GM12875 (cell line): ENCODE data around the gene DHRS4.
"Not testable (repeated sequence)": the region's sequence is repeated elsewhere in the genome, so short reads cannot be mapped to it uniquely, and the experiment has no call there.

ENCODE experiments used
- H3K4me3 ChIP-seq: one replicate; pipeline ENCODE4 v1.5.1; 2011; ENCODE audit warnings: low read depth, low read length, control low read depth
- CTCF ChIP-seq: IDR thresholded peaks from 2 replicates; pipeline ENCODE4 v1.5.1; 2011; ENCODE audit warnings: low read depth, mild to moderate bottlenecking, control low read depth, inconsistent platforms, low read length, moderate library complexity, borderline replicate concordance; ENCODE audit not compliant: insufficient read depth

DHRS4 gene

GRCh38 chr14:23996009-23996408, 42.4 kb downstream of the DHRS4 start:
- not testable (repeated sequence) for H3K4me3 ChIP-seq

DNA sequence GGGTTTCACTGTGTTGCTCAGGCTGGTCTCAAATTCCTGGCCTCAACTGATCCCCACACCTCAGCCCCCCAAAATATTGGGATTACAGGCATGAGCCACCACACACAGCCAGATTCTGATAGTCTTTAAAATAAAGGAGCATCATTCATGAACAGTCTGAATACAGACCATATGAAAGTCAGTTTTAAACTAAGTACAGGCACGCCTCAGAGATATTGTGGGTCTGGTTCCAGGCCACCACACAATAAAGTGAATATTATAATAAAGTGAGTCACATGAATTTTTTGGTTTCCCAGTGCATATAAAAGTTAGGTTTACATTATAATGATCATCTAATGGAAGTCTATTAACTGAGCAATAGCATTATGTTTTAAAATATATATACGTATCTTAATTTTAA, 43.3 kb downstream of the DHRS4 start:
- H3K4me3 ChIP-seq = not testable (repeated sequence)

- not testable (repeated sequence) for H3K4me3 ChIP-seq
Measured at GRCh38 chr14:23999640-24000039, 46.1 kb downstream of the DHRS4 start.

DNA sequence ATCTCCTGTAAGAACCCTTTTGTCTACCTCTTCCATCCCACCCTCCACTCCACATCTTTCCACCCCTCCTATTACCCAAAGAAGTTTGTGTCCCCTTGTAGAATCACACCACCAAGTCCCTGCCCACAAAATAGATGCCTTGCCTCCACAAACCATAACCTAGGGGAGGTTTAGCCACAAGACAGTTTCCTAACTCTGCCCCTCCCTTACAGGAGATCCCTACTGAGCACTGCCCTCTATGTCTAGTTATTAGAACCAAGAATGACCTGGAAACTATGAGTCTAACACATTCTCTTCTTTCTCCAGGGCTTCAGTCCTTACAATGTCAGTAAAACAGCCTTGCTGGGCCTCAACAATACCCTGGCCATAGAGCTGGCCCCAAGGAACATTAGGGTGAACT, 47.5 kb downstream of the DHRS4 start:
- not testable (repeated sequence) for H3K4me3 ChIP-seq

- not testable (repeated sequence) for H3K4me3 ChIP-seq
Measured at GRCh38 chr14:24001679-24002078, 48.1 kb downstream of the DHRS4 start.

DNA sequence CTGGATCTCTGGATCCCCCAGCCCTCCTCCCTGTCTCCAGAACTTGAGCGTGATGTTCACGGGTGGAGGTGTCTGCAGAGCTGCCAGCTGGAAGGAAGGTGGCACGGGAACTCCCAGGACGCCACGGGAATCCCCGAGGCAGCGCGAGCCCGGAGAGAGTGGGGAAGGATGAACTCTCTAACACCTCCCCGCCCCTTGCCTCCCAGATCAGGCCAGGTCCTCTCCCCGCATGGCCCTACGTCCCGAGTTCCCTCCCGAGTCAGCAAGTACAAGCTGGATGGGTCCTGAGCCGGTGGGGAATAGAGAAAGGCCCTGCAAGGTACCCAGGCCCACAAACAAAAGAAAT, 52.9 kb downstream of the DHRS4 start:
- not testable (repeated sequence) for H3K4me3 ChIP-seq

GRCh38 chr14:24006817-24007652, 53.5 kb downstream of the DHRS4 start:
- peak overlapping the region; percentile 59 for H3K4me3 ChIP-seq

GRCh38 chr14:24011051-24011450, 57.5 kb downstream of the DHRS4 start:
- H3K4me3 ChIP-seq = no peak overlapping the region
- TF ChIP-seq CTCF = no peak

- H3K4me3 ChIP-seq = not testable (repeated sequence)
Measured at GRCh38 chr14:24012726-24013273, 59.2 kb downstream of the DHRS4 start.

DNA sequence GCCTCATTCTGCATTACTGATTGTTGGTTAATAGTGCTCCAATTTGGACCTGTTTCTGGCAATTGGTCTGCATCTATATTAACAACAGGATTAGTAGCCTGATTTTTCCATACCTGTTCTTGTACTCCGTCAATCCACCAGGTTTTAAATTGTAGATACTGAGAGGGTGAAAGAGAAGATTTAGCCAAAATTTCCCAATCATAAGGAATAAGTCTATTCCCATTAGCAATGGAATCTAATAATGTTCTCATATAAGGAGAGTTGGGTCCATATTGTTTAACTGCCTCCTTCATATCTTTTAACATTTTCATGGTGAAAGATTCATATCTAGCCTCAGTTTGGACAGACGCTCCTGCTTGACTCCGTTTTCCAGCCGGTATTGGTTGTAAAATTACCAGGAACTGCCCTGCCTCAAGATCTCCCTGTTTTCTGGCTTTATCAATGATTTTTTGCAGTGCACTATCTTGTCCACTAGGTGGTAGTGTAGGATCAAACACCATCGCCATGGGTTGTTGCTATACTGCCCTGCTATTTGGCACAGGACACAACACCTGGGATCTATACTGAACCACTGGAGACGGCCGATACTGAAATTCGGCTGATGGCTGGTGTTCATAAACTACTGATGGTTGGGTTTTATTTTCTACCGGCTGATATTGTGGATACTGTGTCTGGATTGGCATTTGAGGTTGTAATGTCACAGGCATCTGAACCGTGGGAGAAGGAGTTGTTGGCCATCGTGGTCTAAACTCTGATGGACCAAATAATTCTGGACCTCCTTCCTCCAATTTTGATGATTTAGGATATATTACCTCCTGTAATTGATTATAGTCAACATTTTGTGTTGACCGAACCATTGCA, 60.3 kb downstream of the DHRS4 start:
- no peak overlapping the region for H3K4me3 ChIP-seq
- TF ChIP-seq CTCF = peak; percentile 74

DNA sequence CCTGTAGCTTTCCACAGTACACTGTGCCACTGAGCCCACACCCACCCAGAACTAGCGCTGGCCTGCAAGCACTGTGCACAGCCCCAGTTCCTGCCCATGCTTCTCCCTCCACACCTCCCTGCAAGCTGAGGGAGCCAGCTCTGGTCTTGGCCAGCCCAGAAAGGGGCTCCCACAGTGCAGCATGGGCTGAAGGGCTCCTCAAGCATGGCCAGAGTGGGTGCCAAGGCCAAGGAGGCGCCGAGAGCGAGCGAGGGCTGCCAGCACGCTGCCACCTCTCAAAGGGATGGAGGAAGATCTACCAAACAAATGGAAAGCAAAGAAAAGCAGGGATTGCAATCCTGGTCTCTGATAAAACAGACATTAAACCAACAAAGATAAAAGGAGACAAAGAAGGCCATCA, 62.2 kb downstream of the DHRS4 start:
- not testable (repeated sequence) for H3K4me3 ChIP-seq
